ENCODE data around the gene PSME2. TPM values are rescaled to one million over a fixed set of nuclear protein-coding genes. Genes with fewer than 3 reads are reported as not detected.

PSME2 gene
- total RNA-seq, 1 donor from 2014 or later: 113 TPM

DNA sequence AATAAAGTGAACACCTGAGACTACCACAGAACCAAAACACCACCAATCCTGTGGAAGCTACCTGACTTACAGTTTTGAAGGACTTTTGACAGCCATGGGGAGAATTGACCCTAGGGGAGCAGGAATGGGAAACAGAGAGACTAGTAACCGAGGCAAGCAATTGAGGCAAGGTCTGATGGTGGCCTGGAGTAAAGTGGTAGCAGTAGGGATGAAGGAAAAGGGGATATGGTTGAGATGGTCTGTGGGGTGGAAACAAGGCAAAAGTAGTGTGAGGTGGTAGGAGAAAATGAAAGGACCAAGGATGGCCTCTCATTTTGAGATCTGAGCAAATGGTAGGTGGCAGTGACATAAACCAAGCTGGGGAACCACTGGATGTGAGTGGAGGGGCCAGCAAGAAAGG, 10.4 kb upstream of the PSME2 start:
- no peak for DNase-seq (ENCODE audit: low spot score)

DNA sequence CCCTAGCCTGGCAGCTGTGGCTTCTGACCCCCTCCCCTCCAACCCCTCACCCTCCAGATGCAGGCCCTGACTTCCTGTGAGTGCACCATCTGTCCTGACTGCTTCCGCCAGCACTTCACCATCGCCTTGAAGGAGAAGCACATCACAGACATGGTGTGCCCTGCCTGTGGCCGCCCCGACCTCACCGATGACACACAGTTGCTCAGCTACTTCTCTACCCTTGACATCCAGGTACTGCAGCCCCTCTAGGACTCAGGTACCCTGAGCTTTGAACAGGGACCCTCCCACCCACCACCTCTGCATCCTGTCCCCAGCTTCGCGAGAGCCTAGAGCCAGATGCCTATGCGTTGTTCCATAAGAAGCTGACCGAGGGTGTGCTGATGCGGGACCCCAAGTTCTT, 8.7 kb upstream of the PSME2 start:
- no peak for DNase-seq (ENCODE audit: low spot score)

DNA sequence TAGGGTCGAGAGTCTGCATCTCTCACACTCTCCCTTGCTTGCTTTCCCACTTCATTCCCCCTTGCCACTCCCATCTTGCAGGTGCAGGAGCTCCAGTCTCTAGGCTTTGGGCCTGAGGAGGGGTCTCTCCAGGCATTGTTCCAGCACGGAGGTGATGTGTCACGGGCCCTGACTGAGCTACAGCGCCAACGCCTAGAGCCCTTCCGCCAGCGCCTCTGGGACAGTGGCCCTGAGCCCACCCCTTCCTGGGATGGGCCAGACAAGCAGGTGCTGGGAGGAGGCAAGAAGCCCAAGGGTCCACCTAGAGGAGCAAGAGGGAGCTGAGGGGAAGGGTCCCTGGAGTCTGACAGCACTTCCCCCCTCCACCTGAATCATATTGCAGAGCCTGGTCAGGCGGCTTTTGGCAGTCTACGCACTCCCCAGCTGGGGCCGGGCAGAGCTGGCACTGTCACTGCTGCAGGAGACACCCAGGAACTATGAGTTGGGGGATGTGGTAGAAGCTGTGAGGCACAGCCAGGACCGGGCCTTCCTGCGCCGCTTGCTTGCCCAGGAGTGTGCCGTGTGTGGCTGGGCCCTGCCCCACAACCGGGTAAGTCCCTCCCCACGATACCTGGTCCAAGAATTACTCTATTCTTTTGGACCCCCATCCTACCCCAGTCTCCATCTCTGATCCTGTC, 5.1 kb upstream of the PSME2 start:
- DNase-seq (ENCODE audit: low spot score): no peak

DNA sequence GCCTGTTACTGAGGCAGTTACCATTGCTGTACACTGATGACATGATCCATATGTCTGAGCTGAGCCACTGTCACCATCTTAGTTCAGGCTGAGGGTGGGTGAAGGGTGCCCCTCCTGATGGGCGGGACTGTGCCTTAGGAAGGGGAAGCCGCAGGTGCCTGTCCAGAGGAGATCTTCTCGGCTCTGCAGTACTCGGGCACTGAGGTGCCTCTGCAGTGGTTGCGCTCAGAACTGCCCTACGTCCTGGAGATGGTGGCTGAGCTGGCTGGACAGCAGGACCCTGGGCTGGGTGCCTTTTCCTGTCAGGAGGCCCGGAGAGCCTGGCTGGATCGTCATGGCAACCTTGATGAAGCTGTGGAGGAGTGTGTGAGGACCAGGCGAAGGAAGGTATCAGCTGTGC, 4.6 kb upstream of the PSME2 start:
- DNase-seq (ENCODE audit: low spot score): no peak

DNA sequence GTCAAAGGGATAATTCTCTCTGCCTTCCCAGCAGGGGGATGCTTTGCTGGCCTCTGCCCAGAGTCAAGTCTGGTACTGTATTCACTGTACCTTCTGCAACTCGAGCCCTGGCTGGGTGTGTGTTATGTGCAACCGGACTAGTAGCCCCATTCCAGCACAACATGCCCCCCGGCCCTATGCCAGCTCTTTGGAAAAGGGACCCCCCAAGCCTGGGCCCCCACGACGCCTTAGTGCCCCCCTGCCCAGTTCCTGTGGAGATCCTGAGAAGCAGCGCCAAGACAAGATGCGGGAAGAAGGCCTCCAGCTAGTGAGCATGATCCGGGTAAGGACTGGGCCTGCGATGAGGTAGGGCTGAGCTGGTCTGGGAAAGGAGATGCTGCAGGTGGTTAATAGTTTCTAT, 4.2 kb upstream of the PSME2 start:
- DNase-seq (ENCODE audit: low spot score): no peak

DNA sequence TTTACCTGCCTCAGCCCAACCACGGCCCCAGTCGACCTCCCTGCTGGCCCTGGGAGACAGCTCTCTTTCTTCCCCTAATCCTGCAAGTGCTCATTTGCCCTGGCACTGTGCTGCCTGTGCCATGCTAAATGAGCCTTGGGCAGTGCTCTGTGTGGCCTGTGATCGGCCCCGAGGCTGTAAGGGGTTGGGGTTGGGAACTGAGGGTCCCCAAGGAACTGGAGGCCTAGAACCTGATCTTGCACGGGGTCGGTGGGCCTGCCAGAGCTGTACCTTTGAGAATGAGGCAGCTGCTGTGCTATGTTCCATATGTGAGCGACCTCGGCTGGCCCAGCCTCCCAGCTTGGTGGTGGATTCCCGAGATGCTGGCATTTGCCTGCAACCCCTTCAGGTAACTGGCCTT, 3.7 kb upstream of the PSME2 start:
- DNase-seq (ENCODE audit: low spot score): no peak

DNA sequence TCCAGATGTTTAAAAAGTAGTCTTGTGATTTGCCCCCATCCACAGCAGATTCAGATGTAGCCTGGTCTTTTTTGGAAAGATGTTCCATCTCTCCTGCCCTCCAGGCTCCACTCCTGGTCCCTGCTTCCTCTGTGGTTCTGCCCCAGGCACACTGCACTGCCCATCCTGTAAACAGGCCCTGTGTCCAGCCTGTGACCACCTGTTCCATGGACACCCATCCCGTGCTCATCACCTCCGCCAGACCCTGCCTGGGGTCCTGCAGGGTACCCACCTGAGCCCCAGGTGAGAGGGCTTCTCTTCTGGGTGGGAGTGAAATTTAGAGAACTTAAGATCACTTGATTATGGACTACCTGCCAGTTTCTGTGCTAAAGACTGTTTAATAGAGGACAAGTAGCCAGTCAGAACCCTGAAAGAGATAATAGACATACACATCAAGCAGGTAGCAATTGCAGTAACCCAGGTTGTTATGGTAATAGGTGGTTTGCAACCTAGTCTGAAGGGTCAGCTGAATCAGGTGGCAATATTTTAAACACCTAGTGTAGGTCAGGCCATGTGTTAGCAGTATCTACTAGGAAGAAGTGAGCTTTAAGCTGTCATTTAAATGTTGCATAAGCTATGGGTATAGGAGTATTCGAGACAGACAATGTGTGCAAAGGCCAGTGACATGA, 3.0 kb upstream of the PSME2 start:
- DNase-seq (ENCODE audit: low spot score): no peak

DNA sequence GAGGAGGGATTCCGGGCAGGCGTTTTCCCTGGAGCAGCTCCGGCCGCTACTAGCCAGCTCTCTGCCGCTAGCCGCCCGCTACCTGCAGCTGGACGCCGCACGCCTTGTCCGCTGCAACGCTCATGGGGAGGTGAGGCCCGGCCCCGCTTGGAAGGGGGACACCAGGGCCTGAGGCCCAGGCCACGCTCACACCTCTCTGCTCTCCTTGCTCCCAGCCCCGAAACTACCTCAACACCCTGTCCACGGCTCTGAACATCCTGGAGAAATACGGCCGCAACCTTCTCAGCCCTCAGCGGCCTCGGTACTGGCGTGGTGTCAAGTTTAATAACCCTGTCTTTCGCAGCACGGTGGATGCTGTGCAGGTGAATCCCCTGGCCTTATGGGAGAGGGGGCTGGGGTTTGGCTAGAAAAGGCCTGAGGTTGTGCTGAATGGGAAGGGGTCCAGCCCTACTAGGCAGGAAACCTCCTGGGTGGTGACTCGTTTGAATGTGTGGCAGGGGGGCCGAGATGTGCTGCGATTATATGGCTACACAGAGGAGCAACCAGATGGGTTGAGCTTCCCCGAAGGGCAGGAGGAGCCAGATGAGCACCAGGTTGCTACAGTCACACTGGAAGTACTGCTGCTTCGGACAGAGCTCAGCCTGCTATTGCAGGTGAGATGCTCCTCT, 1.5 kb upstream of the PSME2 start:
- DNase-seq (ENCODE audit: low spot score): peak; percentile 90

DNA sequence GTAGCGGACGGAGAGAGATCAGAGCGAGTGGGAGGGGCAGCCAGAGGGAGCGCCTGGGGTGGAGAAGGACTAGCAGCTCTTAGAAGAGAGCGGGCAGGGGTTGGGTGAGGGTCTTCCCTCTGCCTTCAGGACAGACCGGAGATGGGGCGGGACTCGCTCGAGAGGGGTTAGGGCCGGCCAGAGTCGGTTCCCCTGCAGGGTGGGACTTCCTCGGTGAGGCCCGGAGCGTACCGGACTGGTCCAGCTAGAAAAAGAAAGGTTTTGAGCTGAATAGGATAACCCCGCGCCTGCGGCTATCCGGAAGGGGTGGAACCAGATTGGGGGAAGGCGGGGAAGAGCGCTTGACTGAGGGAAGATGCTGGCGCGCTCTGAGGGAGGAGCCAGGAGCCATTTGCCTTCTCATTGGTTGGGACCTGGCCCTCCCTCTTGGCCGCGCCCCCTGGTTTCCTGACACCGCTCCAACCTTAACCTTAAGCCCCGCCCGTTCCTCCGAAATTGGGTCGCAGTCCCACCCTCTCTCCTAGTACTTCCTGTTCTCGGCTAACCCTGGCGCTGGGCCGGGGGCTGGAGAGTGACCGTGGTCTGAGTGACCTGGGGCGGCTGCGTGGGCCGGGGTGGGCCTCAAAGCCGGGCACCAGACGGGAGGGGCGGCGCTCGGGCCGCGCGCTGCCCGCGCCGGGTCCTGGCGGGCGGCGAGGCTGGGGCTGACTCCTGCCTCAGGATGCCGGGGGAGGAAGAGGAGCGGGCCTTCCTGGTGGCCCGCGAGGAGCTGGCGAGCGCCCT, 759 bp upstream of the PSME2 start, which contains the start of gene RNF31:
RNF31 (plus strand) TSS at position 521 of the 783 bp plus-strand sequence; CDS start at position 722, 201 bp downstream.
- DNase-seq (ENCODE audit: low spot score): peak; percentile 99

DNA sequence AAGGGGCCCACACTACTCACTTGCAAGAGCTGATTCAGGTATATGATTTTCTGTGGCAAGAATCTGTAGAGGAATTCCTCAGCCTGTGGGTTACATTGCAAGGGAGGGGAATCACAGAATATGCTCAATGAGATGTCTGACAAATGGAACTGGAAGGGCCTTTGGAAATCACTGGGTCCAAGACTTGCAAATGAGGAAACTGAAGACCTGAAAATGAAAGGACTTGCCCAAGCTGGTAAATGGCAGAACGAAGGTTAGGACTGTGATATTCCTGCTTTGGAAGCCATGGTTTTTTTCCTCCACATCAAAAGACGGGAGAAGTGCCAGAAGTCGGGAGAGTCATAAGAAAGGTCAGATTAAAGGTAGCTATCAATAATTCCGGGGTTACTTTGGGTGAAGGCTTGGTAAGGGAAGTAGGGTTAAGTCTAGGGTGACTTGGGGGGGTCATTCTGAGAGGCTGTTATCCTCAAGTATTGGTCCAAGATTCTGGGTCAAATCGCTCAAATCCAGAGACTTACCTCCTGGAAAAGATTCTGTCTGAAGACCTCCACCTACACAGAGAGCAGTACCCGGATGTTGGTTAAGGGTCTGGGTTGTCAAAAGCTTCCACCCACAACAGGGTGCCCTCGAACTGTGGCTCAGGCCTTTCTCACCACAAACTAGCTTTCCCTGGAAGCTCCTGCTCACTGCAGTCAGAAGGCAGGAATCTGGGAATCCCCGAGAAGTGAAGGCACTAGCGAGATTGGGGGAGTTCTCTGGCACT, 539 bp downstream of the PSME2 start:
- DNase-seq (ENCODE audit: low spot score): no peak

DNA sequence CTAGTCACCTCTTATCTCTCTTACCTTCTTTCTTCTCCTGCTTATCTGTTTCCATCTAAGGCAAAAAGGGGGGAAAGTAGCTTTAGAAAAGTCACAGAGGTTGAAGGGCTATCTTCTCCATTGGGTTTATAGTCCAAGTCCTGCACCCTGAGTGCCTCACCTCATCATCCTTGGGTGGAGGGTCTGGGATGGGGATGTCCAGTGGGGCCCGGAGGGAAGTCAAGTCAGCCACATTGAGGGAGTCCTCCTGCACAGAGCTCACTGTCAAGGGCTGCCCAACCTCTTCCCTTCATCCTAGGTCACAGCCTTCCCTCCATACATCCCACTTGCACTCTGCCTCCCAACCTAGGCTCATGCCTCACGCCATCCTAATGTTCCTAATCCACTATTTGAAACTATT, 1.2 kb downstream of the PSME2 start:
- no peak for DNase-seq (ENCODE audit: low spot score)

DNA sequence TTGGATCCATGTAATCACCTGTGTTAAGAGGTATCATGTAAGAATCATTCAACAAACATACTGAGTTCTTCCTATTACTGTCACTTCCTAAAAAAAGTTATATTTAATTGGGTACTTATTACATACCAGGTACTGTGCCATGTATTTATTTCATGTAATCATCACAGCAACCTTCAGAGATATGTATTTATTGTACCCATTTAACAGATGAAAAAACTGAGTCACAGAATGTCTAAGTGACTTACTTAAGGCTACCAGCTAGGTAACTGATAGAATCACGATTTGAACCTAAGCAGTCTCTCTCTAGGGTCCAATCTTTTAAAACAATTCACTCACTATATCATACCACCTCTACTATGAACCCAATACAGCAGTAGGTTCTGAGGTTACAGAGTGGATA, 2.0 kb downstream of the PSME2 start:
- no peak for DNase-seq (ENCODE audit: low spot score)

DNA sequence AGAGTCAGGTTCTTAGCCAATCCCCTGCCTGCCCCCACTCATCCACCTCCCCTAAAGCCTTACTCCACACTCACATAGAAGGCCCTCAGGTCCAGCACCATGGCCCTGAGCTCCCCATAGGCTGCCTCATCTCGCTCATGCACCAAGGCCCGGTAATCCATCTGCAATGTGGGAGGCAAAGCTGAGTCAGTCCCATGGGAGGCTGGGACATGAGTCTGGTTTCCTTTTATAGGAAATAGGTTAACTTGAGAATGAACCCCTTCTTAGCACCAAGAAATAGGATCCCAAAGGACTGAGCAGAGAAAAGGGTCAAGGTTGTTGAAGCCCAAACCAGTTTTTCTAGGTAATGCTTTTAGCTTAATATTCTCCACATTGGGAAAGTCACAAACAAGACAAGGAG, 2.9 kb downstream of the PSME2 start:
- no peak for DNase-seq (ENCODE audit: low spot score)

DNA sequence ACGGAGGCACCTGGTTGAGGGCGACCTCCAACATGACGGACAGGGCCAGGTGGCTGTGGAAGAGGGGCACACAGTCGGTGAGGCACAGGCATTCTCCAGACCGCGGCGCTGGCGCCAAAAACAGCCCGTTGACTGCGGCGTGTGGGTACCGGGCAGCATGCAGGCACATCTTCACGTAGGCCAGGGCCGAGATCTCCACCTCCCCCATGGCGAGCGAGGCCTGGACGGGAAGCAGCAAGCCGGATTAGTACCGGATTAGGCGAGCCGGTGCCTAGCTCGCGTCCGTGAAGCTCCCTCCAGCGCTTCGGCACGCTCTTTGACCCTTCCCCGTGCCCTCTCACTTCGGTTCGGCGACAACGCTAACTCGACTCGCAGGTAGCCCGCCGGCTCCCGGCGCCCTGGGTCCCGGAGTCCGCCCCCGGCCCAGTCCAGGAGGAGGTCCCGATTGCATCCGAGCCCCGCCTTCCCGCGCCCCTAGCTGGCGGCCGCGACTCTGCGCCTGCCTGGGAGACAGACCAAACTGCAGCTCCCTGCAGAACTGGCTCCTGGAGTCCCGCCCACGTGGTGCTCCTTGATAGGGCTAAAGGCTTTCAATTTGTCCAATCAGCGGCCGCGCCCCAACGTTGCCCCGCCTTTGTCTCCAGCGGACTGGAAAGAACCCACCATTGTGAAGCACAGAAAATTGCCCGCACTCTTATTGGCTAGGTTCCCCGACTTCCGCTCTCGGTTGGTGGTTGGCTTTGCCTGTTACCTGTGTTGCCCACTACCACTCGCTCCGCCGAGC, 5.1 kb downstream of the PSME2 start, which contains the start of gene EMC9:
EMC9 (minus strand) TSS at position 495 of the 784 bp plus-strand sequence; CDS start at position 208, 287 bp downstream.
- peak; percentile 100 for DNase-seq (ENCODE audit: low spot score)

DNA sequence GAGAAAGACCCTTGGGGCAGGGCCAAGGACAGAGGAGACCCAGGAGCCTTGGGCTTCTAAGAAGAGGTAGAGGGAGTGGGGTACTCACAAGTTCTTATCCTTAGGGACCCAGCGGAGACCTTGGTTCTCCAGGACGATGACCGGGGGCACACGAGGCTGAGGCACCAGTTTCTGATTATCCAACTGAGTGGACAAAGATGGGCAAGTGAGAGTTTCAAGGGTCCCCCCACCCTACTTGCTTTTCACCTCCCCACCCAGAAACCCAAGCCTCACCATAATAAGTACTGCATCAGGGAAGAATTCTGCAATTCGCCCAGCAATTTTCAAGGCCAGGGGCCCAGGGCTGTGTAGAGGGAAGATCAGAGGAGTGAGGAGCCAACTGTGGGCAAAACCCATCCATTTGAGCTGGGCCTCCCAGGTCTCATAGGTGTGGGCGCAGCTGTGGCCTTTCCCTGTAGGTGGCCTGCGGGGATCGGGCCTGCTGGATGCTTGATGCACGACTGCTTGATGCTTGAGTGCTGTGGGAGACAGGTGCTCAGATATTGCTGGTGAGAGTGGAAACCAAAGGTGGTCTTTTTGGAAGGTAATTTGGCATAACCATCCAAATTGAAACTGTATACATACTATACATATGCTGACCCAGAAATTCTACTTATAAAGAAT, 7.0 kb downstream of the PSME2 start:
- no peak for DNase-seq (ENCODE audit: low spot score)

DNA sequence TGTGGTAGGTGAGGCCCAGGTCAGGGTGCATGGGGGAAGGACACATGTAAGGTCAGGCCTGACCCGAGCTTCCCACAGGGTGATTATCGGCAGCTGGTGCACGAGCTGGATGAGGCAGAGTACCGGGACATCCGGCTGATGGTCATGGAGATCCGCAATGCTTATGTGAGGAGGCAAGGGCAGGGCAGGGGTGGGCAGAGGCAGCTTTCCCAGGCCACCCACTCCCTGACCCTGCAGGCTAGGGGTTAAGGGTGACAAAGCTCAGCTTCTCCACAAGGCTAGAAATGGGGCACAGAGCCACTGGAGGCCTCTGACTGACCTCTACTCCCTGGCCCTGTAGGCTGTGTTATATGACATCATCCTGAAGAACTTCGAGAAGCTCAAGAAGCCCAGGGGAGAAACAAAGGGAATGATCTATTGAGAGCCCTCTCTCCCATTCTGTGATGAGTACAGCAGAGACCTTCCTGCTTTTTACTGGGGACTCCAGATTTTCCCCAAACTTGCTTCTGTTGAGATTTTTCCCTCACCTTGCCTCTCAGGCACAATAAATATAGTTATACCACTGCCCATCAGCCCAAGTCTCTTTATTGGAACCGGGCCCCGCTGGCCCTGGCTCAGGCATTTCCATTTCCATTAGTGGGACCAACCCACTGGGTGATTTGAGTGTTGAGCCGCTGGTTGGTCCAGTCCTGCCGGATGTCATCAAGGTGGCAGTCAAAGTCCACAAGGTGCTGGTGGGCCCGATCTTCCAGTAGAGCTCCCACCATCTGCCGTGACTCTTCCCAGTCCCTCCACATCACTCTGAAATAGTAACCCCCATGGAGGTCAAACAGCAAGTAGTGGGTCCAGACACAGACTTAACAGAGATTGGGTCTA, 7.8 kb downstream of the PSME2 start:
- no peak for DNase-seq (ENCODE audit: low spot score)

DNA sequence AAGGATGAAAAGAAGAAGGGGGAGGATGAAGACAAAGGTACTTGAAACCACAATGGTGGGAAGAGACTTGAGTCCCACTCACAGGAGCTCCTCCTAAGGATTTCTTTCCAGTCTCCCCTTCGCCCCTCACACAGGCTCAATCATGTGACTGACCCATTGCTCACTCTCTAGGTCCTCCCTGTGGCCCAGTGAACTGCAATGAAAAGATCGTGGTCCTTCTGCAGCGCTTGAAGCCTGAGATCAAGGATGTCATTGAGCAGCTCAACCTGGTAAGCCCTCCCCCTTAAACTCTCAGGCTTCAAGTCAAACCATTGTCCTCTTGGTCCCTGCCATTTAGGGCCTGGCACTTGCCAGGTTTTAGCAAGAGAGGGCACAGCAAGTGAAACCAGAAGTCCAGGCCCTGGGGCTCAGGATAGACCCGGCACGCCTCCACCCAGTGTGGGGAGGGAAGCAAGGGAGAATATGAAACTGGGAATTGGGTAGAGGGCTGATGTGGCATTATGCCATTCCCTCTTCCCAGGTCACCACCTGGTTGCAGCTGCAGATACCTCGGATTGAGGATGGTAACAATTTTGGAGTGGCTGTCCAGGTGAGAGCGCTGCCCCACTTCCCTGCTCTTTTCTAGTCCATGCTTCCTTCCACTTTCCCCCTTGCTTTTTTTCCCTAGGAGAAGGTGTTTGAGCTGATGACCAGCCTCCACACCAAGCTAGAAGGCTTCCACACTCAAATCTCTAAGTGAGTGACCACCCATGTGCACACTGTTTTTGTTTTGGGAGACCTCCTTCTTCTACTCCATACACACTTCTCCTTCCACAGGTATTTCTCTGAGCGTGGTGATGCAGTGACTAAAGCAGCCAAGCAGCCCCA, 8.6 kb downstream of the PSME2 start:
- DNase-seq (ENCODE audit: low spot score): no peak
